ENCODE measurements around the gene SLC19A2.

DNA sequence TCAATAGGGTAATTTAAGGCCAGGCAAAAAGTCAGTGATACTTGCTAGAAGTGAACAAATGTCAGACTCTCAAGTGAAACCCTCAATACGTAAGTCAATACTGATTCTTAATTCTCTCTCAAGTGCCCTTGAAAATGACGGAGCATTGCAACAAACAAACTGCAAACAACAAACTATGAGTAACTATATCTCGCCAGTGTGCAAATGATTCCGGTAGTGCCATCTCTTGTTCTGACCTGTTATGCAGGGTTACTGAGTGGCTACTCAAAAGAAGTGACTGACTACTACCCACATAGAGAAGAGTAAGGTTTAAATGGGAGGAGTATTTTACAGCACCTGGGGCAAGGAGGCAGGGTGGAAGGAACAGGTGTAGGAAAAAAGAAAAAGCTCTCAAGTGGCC is 1.6 kb downstream of the SLC19A2 start:
- TF ChIP-seq, protein P1, sequence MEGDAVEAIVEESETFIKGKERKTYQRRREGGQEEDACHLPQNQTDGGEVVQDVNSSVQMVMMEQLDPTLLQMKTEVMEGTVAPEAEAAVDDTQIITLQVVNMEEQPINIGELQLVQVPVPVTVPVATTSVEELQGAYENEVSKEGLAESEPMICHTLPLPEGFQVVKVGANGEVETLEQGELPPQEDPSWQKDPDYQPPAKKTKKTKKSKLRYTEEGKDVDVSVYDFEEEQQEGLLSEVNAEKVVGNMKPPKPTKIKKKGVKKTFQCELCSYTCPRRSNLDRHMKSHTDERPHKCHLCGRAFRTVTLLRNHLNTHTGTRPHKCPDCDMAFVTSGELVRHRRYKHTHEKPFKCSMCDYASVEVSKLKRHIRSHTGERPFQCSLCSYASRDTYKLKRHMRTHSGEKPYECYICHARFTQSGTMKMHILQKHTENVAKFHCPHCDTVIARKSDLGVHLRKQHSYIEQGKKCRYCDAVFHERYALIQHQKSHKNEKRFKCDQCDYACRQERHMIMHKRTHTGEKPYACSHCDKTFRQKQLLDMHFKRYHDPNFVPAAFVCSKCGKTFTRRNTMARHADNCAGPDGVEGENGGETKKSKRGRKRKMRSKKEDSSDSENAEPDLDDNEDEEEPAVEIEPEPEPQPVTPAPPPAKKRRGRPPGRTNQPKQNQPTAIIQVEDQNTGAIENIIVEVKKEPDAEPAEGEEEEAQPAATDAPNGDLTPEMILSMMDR (IDR thresholded peaks at IDR 0.05): no peak
- TF ChIP-seq POLR2A (IDR thresholded peaks at IDR 0.05): no peak
